Measurements from ENCODE around the gene EPB41L3.

DNA sequence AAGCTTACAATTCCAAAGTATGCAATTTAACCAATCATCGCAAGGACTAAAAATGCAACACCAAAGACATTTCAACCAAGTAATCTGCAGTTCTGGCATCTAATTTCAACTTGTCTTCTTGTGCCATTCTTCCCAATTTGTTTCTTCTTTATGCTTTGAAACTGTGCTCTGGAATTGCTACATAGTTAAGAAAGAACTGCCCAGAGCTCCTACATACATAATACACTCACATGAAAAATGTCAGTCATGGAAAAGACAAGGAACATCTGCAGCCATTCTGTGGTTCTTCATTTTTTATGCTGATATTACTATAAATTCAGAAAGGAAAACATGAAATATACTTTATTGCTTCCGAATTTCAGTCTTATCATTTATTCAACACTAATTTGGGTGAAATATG is 4.4 kb downstream of the EPB41L3 start:
- TF ChIP-seq, protein P1, sequence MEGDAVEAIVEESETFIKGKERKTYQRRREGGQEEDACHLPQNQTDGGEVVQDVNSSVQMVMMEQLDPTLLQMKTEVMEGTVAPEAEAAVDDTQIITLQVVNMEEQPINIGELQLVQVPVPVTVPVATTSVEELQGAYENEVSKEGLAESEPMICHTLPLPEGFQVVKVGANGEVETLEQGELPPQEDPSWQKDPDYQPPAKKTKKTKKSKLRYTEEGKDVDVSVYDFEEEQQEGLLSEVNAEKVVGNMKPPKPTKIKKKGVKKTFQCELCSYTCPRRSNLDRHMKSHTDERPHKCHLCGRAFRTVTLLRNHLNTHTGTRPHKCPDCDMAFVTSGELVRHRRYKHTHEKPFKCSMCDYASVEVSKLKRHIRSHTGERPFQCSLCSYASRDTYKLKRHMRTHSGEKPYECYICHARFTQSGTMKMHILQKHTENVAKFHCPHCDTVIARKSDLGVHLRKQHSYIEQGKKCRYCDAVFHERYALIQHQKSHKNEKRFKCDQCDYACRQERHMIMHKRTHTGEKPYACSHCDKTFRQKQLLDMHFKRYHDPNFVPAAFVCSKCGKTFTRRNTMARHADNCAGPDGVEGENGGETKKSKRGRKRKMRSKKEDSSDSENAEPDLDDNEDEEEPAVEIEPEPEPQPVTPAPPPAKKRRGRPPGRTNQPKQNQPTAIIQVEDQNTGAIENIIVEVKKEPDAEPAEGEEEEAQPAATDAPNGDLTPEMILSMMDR (IDR thresholded peaks at IDR 0.05 in 2 of 3, conservative IDR thresholded peaks at IDR 0.05 in 1 of 3; ENCODE audit: borderline replicate concordance in 1 of 3, insufficient read depth in 1 of 3, low read depth in 2 of 3, low read length in 2 of 3), result no peak
- TF ChIP-seq POLR2A (IDR thresholded peaks at IDR 0.05; ENCODE audit: borderline replicate concordance, extremely low read depth, insufficient read depth, insufficient read length), result no peak

Data from HCT116 (cell line).